WI38 (cell line): Measurements from ENCODE around the gene SEC63.

ENCODE experiments used
- H3K4me3 ChIP-seq: 2 replicates; pipeline ENCODE4 v1.5.1; 2011; ENCODE audit warnings: low read depth, mild to moderate bottlenecking, control low read depth, low read length
- TF ChIP-seq, protein P1 (sequence below): IDR thresholded peaks from 2 replicates; pipeline ENCODE4 v1.5.1; 2012; ENCODE audit warnings: low read depth, mild to moderate bottlenecking, control low read depth, low read length

SEC63 gene

DNA sequence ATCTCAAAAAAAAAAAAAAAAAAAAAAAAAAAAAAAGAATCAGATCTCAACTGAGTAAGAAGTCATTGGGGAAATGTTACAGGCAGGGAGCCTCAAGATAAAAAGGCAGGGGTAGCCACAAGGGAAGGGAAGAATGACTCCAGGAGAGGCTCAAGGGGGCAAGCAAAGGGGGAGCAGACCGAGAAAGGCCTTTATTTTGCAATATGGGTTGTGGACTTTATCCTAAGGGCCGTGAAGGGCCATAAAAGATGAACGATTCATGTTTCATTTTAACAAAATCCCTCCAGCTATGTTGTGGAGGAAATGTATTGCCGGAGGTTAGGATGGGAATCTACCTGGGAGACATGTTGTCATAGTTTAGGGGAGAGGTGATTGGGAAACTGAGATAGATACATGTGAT is 25.8 kb upstream of the SEC63 start:
- TF ChIP-seq, protein P1, sequence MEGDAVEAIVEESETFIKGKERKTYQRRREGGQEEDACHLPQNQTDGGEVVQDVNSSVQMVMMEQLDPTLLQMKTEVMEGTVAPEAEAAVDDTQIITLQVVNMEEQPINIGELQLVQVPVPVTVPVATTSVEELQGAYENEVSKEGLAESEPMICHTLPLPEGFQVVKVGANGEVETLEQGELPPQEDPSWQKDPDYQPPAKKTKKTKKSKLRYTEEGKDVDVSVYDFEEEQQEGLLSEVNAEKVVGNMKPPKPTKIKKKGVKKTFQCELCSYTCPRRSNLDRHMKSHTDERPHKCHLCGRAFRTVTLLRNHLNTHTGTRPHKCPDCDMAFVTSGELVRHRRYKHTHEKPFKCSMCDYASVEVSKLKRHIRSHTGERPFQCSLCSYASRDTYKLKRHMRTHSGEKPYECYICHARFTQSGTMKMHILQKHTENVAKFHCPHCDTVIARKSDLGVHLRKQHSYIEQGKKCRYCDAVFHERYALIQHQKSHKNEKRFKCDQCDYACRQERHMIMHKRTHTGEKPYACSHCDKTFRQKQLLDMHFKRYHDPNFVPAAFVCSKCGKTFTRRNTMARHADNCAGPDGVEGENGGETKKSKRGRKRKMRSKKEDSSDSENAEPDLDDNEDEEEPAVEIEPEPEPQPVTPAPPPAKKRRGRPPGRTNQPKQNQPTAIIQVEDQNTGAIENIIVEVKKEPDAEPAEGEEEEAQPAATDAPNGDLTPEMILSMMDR, result no peak
- no peak overlapping the region for H3K4me3 ChIP-seq

DNA sequence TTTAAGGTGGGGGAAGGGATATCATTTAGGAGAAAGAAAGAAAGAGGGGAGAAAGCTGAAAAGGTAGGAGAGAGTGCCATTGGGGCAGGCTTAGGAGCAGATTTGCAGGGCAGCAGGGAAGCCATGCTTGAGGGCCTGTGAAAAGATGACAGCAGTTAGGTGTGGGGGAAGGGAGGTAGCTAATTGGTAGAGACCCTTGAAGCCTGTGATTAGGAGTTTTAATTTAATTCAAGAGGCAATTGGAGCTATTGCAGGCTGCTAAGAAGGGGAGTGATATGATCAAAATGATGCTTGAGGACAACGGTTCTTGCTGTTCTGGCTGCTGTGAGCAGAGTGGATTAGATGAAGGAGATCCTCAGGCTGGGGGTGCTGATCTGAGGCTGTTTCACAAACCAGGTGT is 24.5 kb upstream of the SEC63 start:
- TF ChIP-seq, protein P1, result no peak
- no peak overlapping the region for H3K4me3 ChIP-seq

DNA sequence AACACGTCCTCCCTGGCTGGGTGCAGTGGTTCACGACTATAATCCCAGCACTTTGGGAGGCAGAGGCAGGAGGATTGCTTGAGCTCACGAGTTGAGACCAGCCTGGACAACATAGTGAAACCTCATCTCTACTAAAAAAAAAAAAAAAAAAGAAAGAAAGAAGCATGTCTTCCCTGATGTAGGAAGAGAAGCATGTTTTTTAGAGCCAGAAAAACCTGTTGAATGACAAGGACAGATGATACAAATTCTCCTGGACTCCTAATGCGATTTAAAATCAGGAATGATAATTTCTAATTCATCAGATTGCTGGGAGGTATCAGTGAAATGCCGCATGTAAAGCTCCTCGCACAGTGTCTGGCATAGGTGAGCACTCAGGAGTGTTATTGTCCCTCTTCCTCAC is 23.7 kb upstream of the SEC63 start:
- TF ChIP-seq, protein P1, result no peak
- no peak overlapping the region for H3K4me3 ChIP-seq

DNA sequence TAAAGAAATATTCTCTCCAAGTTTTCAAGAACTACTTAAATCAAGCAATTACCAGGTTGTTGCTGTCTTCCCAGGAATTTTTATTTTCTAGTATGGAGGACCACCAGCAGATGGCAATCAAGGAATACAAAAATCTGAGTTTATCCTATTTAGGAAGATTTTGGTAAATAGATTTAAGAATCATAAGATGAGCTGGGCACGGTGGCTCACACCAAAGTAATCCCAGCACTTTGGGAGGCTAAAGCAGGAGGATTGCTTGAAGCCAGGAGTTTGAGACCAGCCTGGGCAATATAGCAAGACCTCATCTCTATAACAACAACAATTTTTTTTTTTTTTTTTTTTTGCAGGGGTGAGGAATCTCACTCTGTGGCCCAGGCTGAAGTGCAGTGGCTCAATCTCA is 19.3 kb upstream of the SEC63 start:
- no peak overlapping the region for H3K4me3 ChIP-seq
- TF ChIP-seq, protein P1, result no peak

DNA sequence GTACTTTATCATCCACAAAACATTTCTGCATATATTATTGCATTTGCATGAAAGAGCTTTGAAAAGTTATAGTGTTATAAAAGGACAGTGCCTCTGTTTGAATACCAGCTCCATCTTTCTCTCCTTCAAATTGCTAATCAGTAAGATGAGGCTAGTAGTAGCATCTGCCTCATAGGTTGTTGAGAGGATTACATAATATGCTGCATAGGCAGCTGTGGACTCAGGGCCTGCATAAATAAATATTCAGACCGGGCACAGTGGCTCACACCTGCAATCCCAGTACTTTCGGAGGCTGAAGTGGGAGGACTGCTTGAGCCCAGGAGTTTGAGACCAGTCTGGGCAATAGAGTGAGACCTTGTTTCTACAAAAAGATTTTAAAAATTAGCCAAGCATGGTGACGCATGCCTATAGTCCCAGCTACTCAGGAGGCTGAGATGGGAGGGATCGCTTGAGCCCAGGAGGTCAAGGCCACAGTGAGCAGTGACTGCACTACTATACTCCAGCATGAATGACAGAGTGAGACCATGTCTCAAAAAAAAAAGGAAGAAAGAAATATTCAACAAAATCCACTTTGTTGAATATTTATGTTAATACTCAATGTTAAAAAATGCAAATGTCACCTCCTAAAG is 18.3 kb upstream of the SEC63 start:
- TF ChIP-seq, protein P1, result no peak
- H3K4me3 ChIP-seq, result no peak overlapping the region

DNA sequence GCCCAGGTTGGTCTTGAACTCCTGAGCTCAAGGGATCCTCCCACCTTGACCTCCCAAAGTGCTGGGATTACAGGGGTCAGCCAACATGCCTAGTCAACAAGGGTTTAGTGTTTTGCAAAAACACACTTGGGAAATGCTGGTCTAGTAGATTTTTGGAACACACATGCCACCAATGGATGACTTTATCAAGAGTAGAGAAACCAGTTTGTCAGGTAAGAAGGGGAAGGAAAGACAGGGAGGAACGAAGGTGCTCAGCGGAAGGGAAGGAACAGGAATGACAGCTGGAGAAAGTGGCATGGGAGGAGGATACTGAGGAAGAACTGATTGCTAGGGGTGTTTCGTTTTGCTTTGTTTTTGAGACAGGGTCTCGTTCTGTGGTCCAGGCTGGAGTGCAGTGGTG is 15.6 kb upstream of the SEC63 start:
- TF ChIP-seq, protein P1, result no peak
- no peak overlapping the region for H3K4me3 ChIP-seq

DNA sequence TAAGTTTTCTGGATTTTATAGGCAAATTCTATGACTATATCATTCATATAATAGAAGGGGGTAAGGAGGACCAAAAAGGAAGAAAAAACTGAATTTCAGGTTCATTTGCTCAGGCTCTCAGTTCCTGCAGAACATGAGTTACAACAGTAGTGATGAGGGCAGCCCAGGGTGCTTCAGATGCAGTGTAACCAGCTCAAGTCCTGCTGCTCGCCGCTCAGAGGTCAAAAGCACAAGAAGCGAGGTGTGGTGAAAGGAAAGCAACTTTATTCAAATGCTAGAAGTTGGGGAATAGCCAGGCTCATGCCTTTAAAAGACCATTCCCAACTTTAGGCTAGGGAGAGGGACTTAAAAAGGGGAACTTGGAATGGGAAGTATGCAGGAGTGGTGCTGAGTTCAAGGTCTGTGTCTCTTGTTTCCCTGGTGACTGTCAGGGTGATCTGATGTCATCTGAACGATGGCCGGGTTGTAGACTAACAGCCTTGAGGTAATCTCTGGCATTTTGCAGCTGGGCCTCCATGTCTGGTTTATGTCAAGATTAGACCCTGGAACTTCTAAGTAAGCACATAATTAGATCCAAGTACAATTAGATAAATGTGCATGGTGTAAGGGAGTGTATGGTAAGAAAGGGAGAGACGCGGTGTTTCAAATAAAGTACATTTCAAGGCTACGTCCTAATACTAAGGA is 14.5 kb upstream of the SEC63 start:
- H3K4me3 ChIP-seq, result no peak overlapping the region
- TF ChIP-seq, protein P1, result no peak
